Upper lobe of right lung (tissue), 1 donor: ENCODE measurements around the gene OTOP2. TPM values are rescaled to one million over a fixed set of nuclear protein-coding genes. Genes with fewer than 3 reads are reported as not detected.

ENCODE experiments used
- ATAC-seq: fragments of 200-7000 bp; cut with Tn5 transposase; one replicate; pipeline ENCODE4 v1.9.1; 2020; ENCODE audit warnings: mild to moderate bottlenecking, moderate library complexity
- DNase-seq: peaks from one replicate; pipeline ENCODE4 v3.0.0-alpha.2; 2020
- H3K27ac ChIP-seq: fragments of 200-600 bp; one replicate; pipeline ENCODE4 v1.8.0; 2022
- H3K27me3 ChIP-seq: fragments of 200-600 bp; one replicate; pipeline ENCODE4 v1.8.0; 2022; ENCODE audit warnings: mild to moderate bottlenecking
- H3K36me3 ChIP-seq: fragments of 200-600 bp; one replicate; pipeline ENCODE4 v1.8.0; 2022
- H3K4me1 ChIP-seq: fragments of 200-600 bp; one replicate; pipeline ENCODE4 v1.8.0; 2022
- H3K4me3 ChIP-seq: fragments of 200-600 bp; one replicate; pipeline ENCODE4 v1.8.0; 2022; ENCODE audit warnings: mild to moderate bottlenecking
- H3K9me3 ChIP-seq: fragments of 200-600 bp; one replicate; pipeline ENCODE4 v1.8.0; 2022
- intact Hi-C: fragments of 100-400 bp; cut with DNase I; formaldehyde crosslinking; loops from one replicate; pipeline ENCODE4 v1.11.0; 2022
- total RNA-seq: library from RNA; stranded (reverse); fragmentation: NEBNext Ultra II Directional; extraction: Animal tissue kit (Norgen Biotek cat#: 25700); gene quantifications from one replicate; pipeline ENCODE4 v1.2.1, GENCODE V29; 2021
- TF ChIP-seq, protein P1 (sequence below): fragments of 200-600 bp; IDR thresholded peaks from one replicate; pipeline ENCODE4 v1.8.0; 2022; ENCODE audit warnings: antibody characterized with exemption
- donor health status: DM: no; HTN: yes; CAD: no; lungs with severe emphysema.

Gene OTOP2
- total RNA-seq, 1 donor from 2014 or later, result not detected

DNA sequence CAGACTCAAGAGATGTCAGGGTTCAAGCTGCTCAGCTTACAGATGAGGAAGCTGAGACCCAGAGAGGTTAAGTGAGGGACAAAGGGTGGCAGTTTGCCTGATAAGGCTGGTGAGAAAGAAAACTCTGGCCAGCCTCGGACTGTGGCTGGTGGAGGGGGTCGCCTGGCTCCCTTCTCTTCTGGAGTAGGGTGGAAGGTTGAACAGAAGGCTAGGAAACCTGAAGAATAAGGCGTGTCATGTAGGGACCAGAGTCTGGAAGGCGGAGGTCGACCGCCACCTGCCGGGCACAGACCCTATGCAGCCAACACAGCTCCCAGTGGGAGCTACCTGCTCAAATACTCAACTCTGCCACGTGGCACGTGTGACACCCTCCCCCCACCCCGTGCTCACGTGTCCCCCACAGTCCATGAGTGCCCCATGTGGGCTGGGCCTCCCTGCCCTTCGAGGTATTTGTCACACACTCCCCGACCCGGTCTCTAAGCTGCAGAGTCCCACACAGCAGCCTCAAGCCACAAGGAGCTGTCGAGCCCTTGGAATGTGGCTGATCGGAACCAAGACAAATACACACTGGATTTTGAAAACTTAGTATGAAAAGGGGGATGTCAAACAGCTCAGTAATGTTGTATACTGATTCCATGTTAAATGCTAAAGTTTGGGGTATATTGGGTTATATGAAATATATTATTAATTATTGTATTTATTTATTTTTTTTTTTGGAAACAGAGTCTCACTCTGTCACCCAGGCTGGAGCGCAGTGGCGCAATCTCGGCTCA is 36.7 kb downstream of the OTOP2 start:
- Histone ChIP-seq H3K4me3 (no peak overlapping the region), H3K9me3 (no peaks in the 10 kb centered on the region), H3K27ac (no peak overlapping the region), H3K4me1 (peaks cover 4% of the 10 kb centered on the region), H3K27me3 (no peaks in the 10 kb centered on the region), H3K36me3 (no peaks in the 10 kb centered on the region)
- TF ChIP-seq, protein P1, sequence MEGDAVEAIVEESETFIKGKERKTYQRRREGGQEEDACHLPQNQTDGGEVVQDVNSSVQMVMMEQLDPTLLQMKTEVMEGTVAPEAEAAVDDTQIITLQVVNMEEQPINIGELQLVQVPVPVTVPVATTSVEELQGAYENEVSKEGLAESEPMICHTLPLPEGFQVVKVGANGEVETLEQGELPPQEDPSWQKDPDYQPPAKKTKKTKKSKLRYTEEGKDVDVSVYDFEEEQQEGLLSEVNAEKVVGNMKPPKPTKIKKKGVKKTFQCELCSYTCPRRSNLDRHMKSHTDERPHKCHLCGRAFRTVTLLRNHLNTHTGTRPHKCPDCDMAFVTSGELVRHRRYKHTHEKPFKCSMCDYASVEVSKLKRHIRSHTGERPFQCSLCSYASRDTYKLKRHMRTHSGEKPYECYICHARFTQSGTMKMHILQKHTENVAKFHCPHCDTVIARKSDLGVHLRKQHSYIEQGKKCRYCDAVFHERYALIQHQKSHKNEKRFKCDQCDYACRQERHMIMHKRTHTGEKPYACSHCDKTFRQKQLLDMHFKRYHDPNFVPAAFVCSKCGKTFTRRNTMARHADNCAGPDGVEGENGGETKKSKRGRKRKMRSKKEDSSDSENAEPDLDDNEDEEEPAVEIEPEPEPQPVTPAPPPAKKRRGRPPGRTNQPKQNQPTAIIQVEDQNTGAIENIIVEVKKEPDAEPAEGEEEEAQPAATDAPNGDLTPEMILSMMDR, result peak; percentile 45
- intact Hi-C loops, result loop anchor here (10.0 kb wide), 1 partner anchor 54 kb away; the partner anchor contains the start of gene MRPL58
- DNase-seq (peak; percentile 89), ATAC-seq (peak; percentile 81)

DNA sequence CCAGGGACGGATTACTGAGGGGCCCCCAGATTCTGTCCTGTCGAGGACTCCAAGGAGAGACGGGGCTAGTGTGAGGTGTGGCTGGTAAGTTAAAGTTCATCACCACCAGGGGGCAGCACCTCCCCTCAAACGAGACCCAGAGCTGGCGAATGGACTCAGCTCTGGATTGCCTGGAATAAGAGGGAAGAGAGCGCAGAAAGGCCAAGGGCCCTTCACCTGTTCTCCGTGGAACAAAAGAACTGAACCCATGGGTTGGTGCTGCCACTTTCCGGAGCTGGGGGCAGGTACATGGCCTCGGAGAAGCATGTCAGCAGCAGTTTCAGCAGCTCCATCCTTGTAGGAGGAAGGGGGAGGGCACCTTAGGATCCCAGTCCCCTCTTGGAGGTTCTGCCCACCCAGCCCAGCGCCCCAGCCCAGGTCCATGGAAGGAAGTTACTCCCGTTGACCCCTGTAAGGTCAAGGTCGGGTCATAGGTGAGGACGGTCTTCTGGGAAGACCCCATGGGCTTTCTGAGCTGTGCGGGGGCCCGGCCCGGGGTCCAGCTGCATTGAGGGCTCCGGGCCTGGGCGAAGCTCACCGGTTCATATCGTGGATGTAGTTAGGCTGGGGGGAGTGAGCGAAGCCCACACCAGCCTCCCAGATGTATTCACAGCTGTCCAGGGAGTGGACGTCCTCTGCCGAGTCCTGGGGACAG is 37.7 kb downstream of the OTOP2 start:
- H3K9me3 ChIP-seq, result no peaks in the 10 kb centered on the region
- H3K27ac ChIP-seq, result no peak overlapping the region
- no peaks in the 10 kb centered on the region for H3K27me3 ChIP-seq
- intact Hi-C loops, result loop anchor here (10.0 kb wide), 1 partner anchor 53 kb away; the partner anchor contains the start of gene MRPL58
- TF ChIP-seq, protein P1, result peak; percentile 85
- ATAC-seq (peak; percentile 85), DNase-seq (peak; percentile 89)
- H3K36me3 ChIP-seq, result no peaks in the 10 kb centered on the region
- peaks cover 4% of the 10 kb centered on the region for H3K4me1 ChIP-seq
- H3K4me3 ChIP-seq, result no peak overlapping the region

DNA sequence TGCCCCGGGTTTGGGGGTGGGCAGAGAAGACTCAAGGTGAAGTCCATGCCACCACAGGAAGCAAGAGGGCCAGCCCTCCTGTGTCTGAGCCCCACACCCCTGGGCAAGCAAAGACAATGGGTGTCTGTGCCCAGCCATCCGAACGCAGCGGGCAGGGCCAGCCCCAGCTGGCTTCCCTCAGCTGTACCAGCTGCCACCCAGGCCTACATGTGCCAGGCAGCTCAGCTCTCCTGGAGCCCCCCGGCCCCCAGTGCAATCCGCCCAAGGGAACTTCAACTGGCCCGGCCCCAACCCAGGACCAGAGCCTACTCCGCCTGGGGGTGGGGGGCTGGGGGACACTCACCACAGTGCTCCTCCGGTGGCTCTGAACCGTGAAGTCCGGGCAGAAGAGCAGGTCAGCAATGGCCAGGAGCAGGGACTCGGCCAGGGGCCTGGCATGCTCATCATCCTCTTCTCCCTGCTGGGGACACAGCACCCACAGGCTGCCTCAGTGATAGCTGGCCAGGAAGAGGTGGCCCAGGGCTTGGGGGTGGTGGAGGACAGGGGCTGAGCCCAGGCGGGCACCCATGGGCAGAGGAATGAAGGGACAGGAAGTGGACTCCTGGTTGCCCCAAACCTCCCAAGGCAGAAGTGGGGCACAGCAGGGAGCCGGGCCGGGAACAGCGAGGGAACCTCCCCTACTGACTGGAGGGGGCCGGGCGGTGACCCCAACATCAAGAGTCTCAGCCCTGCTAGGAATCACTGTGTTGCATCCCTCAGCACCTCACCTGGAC is 38.7 kb downstream of the OTOP2 start:
- TF ChIP-seq, protein P1, result no peak
- Histone ChIP-seq H3K27me3 (no peaks in the 10 kb centered on the region), H3K9me3 (no peaks in the 10 kb centered on the region), H3K4me3 (no peak overlapping the region), H3K27ac (no peak overlapping the region), H3K4me1 (peaks cover 4% of the 10 kb centered on the region), H3K36me3 (no peaks in the 10 kb centered on the region)
- ATAC-seq (no peak), DNase-seq (no peak)
- intact Hi-C loops, result loop anchor here (10.0 kb wide), 1 partner anchor 52 kb away; the partner anchor contains the start of gene MRPL58

DNA sequence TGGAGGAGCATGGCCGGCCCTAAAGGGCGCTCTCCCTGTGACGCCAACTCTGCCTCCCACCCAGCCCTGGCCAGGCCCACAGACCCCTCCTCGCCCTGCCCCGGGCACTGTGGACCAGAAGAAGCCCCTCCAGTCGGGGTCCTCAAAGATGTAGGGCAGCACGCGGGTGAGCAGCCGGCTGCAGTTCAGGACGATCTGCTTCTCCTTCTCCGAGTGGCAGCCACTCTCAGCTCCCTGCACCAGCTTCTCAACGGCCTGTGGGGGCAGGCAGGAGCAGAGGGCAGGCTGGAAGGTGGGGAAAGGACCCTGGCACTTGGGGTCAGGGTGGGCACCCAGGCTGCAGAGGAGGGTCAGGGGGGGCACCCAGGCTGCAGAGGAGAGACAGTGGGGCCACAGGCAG is 39.6 kb downstream of the OTOP2 start:
- TF ChIP-seq, protein P1, result no peak
- ATAC-seq (no peak), DNase-seq (no peak)
- Histone ChIP-seq H3K9me3 (no peaks in the 10 kb centered on the region), H3K4me3 (no peak overlapping the region), H3K27me3 (no peaks in the 10 kb centered on the region), H3K36me3 (no peaks in the 10 kb centered on the region), H3K4me1 (peaks cover 4% of the 10 kb centered on the region), H3K27ac (no peak overlapping the region)
- intact Hi-C loops, result loop anchor here (10.0 kb wide), 1 partner anchor 51 kb away; the partner anchor contains the start of gene MRPL58

DNA sequence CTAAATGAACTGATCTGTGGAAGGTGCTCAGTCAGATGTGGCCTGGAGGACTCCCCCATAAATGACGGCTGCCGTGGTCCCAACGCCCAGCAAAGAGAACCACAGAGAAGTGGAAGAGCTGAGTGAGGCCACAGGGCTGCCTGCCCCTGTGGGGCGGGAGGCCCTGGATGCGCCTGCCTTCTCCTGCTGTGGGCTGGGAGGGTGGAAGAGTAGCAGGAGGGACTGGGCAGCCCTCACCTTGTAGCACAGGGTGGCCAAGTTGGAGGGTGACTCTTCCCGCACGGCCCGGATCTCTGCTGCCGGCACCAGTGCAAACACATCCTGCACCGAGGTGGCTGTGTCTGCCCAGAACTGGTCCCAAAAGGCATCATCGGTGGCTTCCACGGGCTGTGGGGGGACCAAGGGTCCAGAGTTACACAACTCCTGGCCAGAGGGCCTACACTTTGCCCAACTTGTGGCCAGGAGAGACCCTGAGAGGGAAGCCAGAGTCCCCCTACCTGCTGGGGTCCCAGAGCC is 40.2 kb downstream of the OTOP2 start:
- Histone ChIP-seq H3K36me3 (no peaks in the 10 kb centered on the region), H3K4me1 (peaks cover 4% of the 10 kb centered on the region), H3K9me3 (no peaks in the 10 kb centered on the region), H3K4me3 (no peak overlapping the region), H3K27me3 (no peaks in the 10 kb centered on the region), H3K27ac (no peak overlapping the region)
- intact Hi-C loops, result loop anchor here (10.0 kb wide), 1 partner anchor 50 kb away; the partner anchor contains the start of gene MRPL58
- ATAC-seq (no peak), DNase-seq (no peak)
- TF ChIP-seq, protein P1, result no peak
